ENCODE results near the gene SORCS2.

DNA sequence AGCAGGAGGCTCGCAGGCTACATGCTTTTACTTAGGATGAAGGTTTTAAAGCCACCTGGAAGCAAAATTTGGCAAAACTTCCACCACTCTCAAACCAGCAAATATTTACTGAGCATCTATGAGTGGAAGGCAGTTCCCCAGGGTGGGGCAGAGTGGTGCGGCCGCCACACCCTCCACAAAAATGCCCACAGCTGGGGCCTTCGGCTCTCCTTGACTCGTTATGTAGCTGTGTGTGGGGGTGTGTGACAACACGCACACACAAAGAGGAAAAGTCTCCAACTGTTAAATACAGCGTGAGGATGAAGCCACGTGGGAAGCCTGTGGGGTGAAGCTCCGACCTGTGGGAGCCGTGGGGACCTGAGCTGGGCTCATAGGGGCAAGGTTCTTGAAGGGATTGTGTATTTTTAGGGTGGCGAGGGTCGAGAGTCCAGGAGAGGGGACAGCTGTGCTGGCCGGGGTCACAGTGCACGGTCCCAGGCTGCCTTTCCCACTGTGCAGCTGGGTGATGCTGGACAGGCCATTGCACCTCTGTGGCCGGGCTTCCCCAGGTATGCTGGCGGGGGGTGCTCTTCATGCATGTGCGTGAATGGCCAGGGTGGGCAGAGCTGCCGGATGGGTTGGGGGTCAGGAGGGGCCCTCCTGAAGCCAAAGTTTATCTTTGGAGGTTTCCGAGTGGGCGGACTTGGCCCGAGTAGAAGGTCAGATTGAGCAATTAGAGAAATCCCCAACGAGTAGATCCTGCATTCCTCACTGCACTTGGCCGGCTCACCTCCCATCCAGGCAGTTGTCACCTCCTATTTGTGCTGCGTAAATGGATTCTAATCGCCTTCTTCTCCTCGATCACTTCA lies 25.4 kb downstream of the SORCS2 start:
- no peak for TF ChIP-seq EZH2phosphoT487 (IDR thresholded peaks at IDR 0.05; ENCODE audit: insufficient read depth, low read depth)
- no peak for TF ChIP-seq EZH2 (IDR thresholded peaks at IDR 0.05; ENCODE audit: insufficient read depth, poor library complexity, severe bottlenecking)

Data from GM23248 (cell line).